Endothelial cell of umbilical vein (primary cell): ENCODE measurements around the gene KIF26B. TPM values are rescaled to one million over a fixed set of nuclear protein-coding genes. Genes with fewer than 3 reads are reported as not detected.

ENCODE experiments used
- BruUV-seq: library from RNA; stranded (reverse); fragments of 400-500 nt; replicated peaks from 2 replicates; lab custom pipeline; 2021; lab: Mats Ljungman, UMichigan
- CTCF ChIA-PET: fragments of 300-600, 350-600 bp; sonication (Branson Sonifier 250); formaldehyde crosslinking; loops from one replicate; lab custom pipeline; 2021; ENCODE audit warnings: antibody characterized with exemption, inconsistent platforms; lab: Charles Lee
- POLR2A ChIA-PET: fragments of 300-600, 350-600 bp; sonication (Branson Sonifier 250); formaldehyde crosslinking; loops from one replicate; lab custom pipeline; 2021; ENCODE audit warnings: antibody characterized with exemption, inconsistent platforms; lab: Charles Lee
- DNase-seq: peaks from one replicate; pipeline ENCODE4 v3.0.0-alpha.2; 2011; ENCODE audit warnings: low read depth, low spot score
- FAIRE-seq: peaks from 2 replicates; lab custom pipeline; 2011; peaks lifted over from hg19 to GRCh38; lab: Jason Lieb, UNC
- H2AFZ ChIP-seq: 2 replicates; pipeline ENCODE4 v1.6.0; 2012; ENCODE audit warnings: low read depth, low read length, control low read depth, inconsistent platforms
- H3K27ac ChIP-seq: 2 replicates; pipeline ENCODE4 v1.5.1; 2011; ENCODE audit warnings: low read depth, mild to moderate bottlenecking, control low read depth, low read length, moderate library complexity; ENCODE audit not compliant: insufficient read depth
- H3K27me3 ChIP-seq, 2 experiments: 2 replicates each; pipeline versions ENCODE4 v1.6.0 to v1.6.1; 2011; ENCODE audit warnings: low read length in 2 of 2, mixed read lengths in 1 of 2; ENCODE audit not compliant: control insufficient read depth in 2 of 2, insufficient read depth in 2 of 2
- H3K36me3 ChIP-seq, 2 experiments: 2 replicates in 1 of 2; 3 replicates in 1 of 2; pipeline ENCODE4 v1.5.1; 2011; ENCODE audit warnings: low read length in 2 of 2, mild to moderate bottlenecking in 1 of 2, moderate library complexity in 1 of 2; ENCODE audit not compliant: control insufficient read depth in 2 of 2, insufficient read depth in 2 of 2; ENCODE audit errors: extremely low read depth in 1 of 2
- H3K4me1 ChIP-seq: 3 replicates; pipeline ENCODE4 v1.5.1; 2011; ENCODE audit warnings: mild to moderate bottlenecking, low read length; ENCODE audit not compliant: control insufficient read depth, insufficient read depth; ENCODE audit errors: extremely low read depth
- H3K4me2 ChIP-seq: 2 replicates; pipeline ENCODE4 v1.6.1; 2011; ENCODE audit warnings: low read length, control low read depth, mixed read lengths; ENCODE audit not compliant: insufficient read depth
- H3K4me3 ChIP-seq, 3 experiments: fragments of 200-600 bp in 1 of 3; sonication (generic), shearing (Covaris generic) in 1 of 3; replicated peaks in 1 of 3; 2 replicates each; pipeline ENCODE4 v1.5.1; 2011 to 2016; ENCODE audit warnings: control low read depth in 3 of 3, low read length in 3 of 3, mild to moderate bottlenecking in 2 of 3, inconsistent platforms in 1 of 3, low read depth in 1 of 3, moderate library complexity in 1 of 3; ENCODE audit not compliant: insufficient read depth in 1 of 3
- H3K79me2 ChIP-seq: 2 replicates; pipeline ENCODE4 v1.6.0; 2012; ENCODE audit warnings: low read length, inconsistent platforms; ENCODE audit not compliant: control insufficient read depth, insufficient read depth
- H3K9ac ChIP-seq: replicated peaks from 2 replicates; pipeline ENCODE3; 2011; ENCODE audit warnings: low read length, control low read depth; ENCODE audit not compliant: insufficient read depth; ENCODE audit errors: extremely low read depth
- H3K9me1 ChIP-seq: replicated peaks from 3 replicates; pipeline ENCODE4 v1.6.0; 2011; ENCODE audit warnings: mild to moderate bottlenecking, low read length; ENCODE audit not compliant: control insufficient read depth, insufficient read depth; ENCODE audit errors: extremely low read depth
- H3K9me3 ChIP-seq: replicated peaks from 2 replicates; pipeline ENCODE4 v1.5.1; 2012; ENCODE audit warnings: low read length, inconsistent platforms; ENCODE audit not compliant: control insufficient read depth, insufficient read depth
- H4K20me1 ChIP-seq: replicated peaks from 2 replicates; pipeline ENCODE3; 2011; ENCODE audit warnings: mild to moderate bottlenecking, low read length; ENCODE audit not compliant: control insufficient read depth, insufficient read depth; ENCODE audit errors: extremely low read depth
- CTCF ChIP-seq, 2 donors: IDR thresholded peaks; 1 replicate in 1 of 2; 2 replicates in 1 of 2; pipeline ENCODE4 v1.5.1; 2011; ENCODE audit warnings: low read length in 2 of 2, mild to moderate bottlenecking in 2 of 2, moderate library complexity in 2 of 2, control low read depth in 1 of 2, inconsistent platforms in 1 of 2, low read depth in 1 of 2; ENCODE audit not compliant: insufficient read depth in 1 of 2; ENCODE audit errors: extremely low read depth in 1 of 2
- EZH2 ChIP-seq: IDR thresholded peaks from 2 replicates; pipeline ENCODE4 v1.6.1; 2012; ENCODE audit warnings: borderline replicate concordance, low read depth, mild to moderate bottlenecking, moderate library complexity, low read length, inconsistent platforms; ENCODE audit not compliant: severe bottlenecking
- FOS ChIP-seq: IDR thresholded peaks from 2 replicates; pipeline ENCODE4 v1.6.1; 2011; ENCODE audit warnings: mild to moderate bottlenecking, low read length, moderate library complexity, borderline replicate concordance; ENCODE audit not compliant: insufficient read depth
- GATA2 ChIP-seq: IDR thresholded peaks from 2 replicates; pipeline ENCODE4 v1.7.0; 2011; ENCODE audit warnings: low read depth, mild to moderate bottlenecking, moderate library complexity, mixed read lengths, low read length; ENCODE audit not compliant: insufficient read length, insufficient read depth
- JUN ChIP-seq: IDR thresholded peaks from 2 replicates; pipeline ENCODE4 v1.6.1; 2011; ENCODE audit warnings: borderline replicate concordance, low read depth; ENCODE audit not compliant: insufficient read length, insufficient read depth
- MAX ChIP-seq: IDR thresholded peaks from 2 replicates; pipeline ENCODE4 v1.6.1; 2011; ENCODE audit not compliant: insufficient read depth, insufficient read length
- MYC ChIP-seq: IDR thresholded peaks from one replicate; pipeline ENCODE4 v1.6.1; 2011; ENCODE audit warnings: mild to moderate bottlenecking, low read depth, low read length
- POLR2A ChIP-seq: IDR thresholded peaks from 2 replicates; pipeline ENCODE4 v1.6.1; 2012; ENCODE audit warnings: low read depth, mild to moderate bottlenecking, control low read depth, low read length
- POLR2AphosphoS5 ChIP-seq: IDR thresholded peaks from 2 replicates; pipeline ENCODE4 v1.6.1; 2012; ENCODE audit warnings: low read depth, mild to moderate bottlenecking, control low read depth, low read length, moderate library complexity; ENCODE audit not compliant: insufficient read depth
- dilution Hi-C: fragments of 300-500 bp; cut with MboI; formaldehyde crosslinking; loops from one replicate; pipeline ENCODE4 v1.15.0; 2019; ENCODE audit warnings: low sequenced_read_pairs; ENCODE audit not compliant: extremely low pct_ligation_motif_present
- intact Hi-C: fragments of 100-400 bp; cut with micrococcal nuclease; formaldehyde crosslinking; loops from one replicate; pipeline ENCODE4 v1.10.0; 2022
- polyA plus RNA-seq, 4 experiments: library from polyadenylated mRNA; depleted of rRNA in 3 of 4; stranded (reverse) in 3 of 4; unstranded in 1 of 4; fragments of >200 nt; gene quantifications; 2 replicates each; pipeline versions ENCODE4 v1.2.1 to v1.2.3, GENCODE V29; 2011 to 2012; ENCODE audit warnings: missing spikeins in 1 of 4
- total RNA-seq: library from RNA; stranded (reverse); gene quantifications from 2 replicates; pipeline ENCODE4 v1.2.3, GENCODE V29; 2021

The KIF26B gene
- total and polyA plus RNA-seq, 2 donors (not counting 3 experiments of a cell fraction or from before 2014, with no cell fraction given), result 0.04 to 0.49 TPM

- Histone ChIP-seq H2AFZ (no peak overlapping the region), H3K4me1 (no peaks in the 10 kb centered on the region), H3K9ac (no peak overlapping the region), H3K27ac (no peak overlapping the region), H3K4me3 (no peak overlapping the region), H3K4me2 (no peak overlapping the region), H3K79me2 (no peaks in the 10 kb centered on the region), H3K9me1 (no peaks in the 10 kb centered on the region), H3K27me3 (no peaks in the 10 kb centered on the region), H4K20me1 (no peaks in the 10 kb centered on the region), H3K9me3 (no peaks in the 10 kb centered on the region), H3K36me3 (no peaks in the 10 kb centered on the region)
- no peak for DNase-seq
- no peak for FAIRE-seq
- no TSS peak for BruUV-seq
- ChIA-PET POLR2A (no interaction called here), CTCF (interaction anchor here (0.6 kb wide), 1 partner anchor 104 kb away, joined by 4 read pairs; no protein-coding TSS in a partner anchor)
- intact Hi-C loops, result no loop called here
- TF ChIP-seq FOS (no peak), POLR2AphosphoS5 (no peak), CTCF (IDR thresholded peaks at IDR 0.05; ENCODE audit: extremely low read depth in 1 of 2, insufficient read depth in 1 of 2, low read depth in 1 of 2, low read length in 2 of 2) (no peak), GATA2 (no peak), MYC (no peak)
- dilution Hi-C loops, result no loop called here
Observed at GRCh38 chr1:245702346-245702745, 547.6 kb downstream of the KIF26B start.

- dilution Hi-C loops (no loop called here), intact Hi-C loops (no loop called here)
- no peak for FAIRE-seq
- Histone ChIP-seq H3K4me2 (no peak overlapping the region), H3K9me1 (no peaks in the 10 kb centered on the region), H3K9me3 (no peaks in the 10 kb centered on the region), H3K4me3 (no peak overlapping the region), H4K20me1 (no peaks in the 10 kb centered on the region), H2AFZ (no peak overlapping the region), H3K27me3 (no peaks in the 10 kb centered on the region), H3K79me2 (no peaks in the 10 kb centered on the region), H3K27ac (no peak overlapping the region), H3K4me1 (no peaks in the 10 kb centered on the region), H3K9ac (no peak overlapping the region), H3K36me3 (no peaks in the 10 kb centered on the region)
- DNase-seq, result no peak
- ChIA-PET POLR2A (no interaction called here), CTCF (no interaction called here)
- BruUV-seq, result no TSS peak
- TF ChIP-seq CTCF (IDR thresholded peaks at IDR 0.05; ENCODE audit: extremely low read depth in 1 of 2, insufficient read depth in 1 of 2, low read depth in 1 of 2, low read length in 2 of 2), result no peak
- no peak for TF ChIP-seq GATA2
- TF ChIP-seq EZH2, result no peak
- TF ChIP-seq MAX, result no peak
- no peak for TF ChIP-seq JUN
- no peak for TF ChIP-seq POLR2A
- no peak for TF ChIP-seq MYC
Observed at GRCh38 chr1:245704341-245704740, 549.6 kb downstream of the KIF26B start.
